WTC11 (cell line): Measurements from ENCODE around the gene PRLR. TPM values are rescaled to one million over a fixed set of nuclear protein-coding genes. Genes with fewer than 3 reads are reported as not detected.

ENCODE experiments used
- ATAC-seq: fragments of 200-7000 bp; cut with Tn5 transposase; 2 replicates; pipeline ENCODE4 v1.10.0; 2021; ENCODE audit warnings: mild to moderate bottlenecking, moderate library complexity
- CTCF ChIA-PET: fragments of 300-600 bp; sonication (Branson Sonifier 250); formaldehyde crosslinking; loops from one replicate; lab custom pipeline; 2021; ENCODE audit warnings: antibody characterized with exemption; lab: Charles Lee
- POLR2A ChIA-PET: fragments of 350-600 bp; sonication (Branson Sonifier 250); formaldehyde crosslinking; loops from one replicate; lab custom pipeline; 2021; ENCODE audit warnings: antibody characterized with exemption; lab: Charles Lee
- DNase-seq: peaks from one replicate; pipeline ENCODE4 v3.0.0; 2021; ENCODE audit warnings: low spot score
- H3K27ac Mint-ChIP-seq: 2 replicates; pipeline ENCODE4 v1.8.0; 2021; ENCODE audit warnings: mixed read lengths
- H3K27me3 Mint-ChIP-seq: 2 replicates; pipeline ENCODE4 v1.8.0; 2021; ENCODE audit warnings: low read depth, mild to moderate bottlenecking, moderate library complexity, mixed read lengths
- H3K36me3 Mint-ChIP-seq: 2 replicates; pipeline ENCODE4 v1.8.0; 2021; ENCODE audit warnings: mixed read lengths
- H3K4me1 Mint-ChIP-seq: 2 replicates; pipeline ENCODE4 v1.8.0; 2022; ENCODE audit warnings: mixed read lengths
- H3K4me3 Mint-ChIP-seq: 2 replicates; pipeline ENCODE4 v1.8.0; 2021; ENCODE audit warnings: mild to moderate bottlenecking, moderate library complexity, mixed read lengths
- H3K9me3 Mint-ChIP-seq: 2 replicates; pipeline ENCODE4 v1.8.0; 2021; ENCODE audit warnings: mixed read lengths
- AR ChIP-seq: fragments of 250-450 bp; sonication (Bioruptor Pico); IDR thresholded peaks from 2 replicates; pipeline ENCODE4 v1.9.0; 2021; ENCODE audit warnings: mild to moderate bottlenecking
- ATF2 ChIP-seq: sonication (generic); formaldehyde crosslinking; IDR thresholded peaks from 2 replicates; pipeline ENCODE4 v1.8.1; 2022; ENCODE audit warnings: low read depth, missing genetic modification reagents, borderline replicate concordance
- CBFB ChIP-seq: sonication (generic); formaldehyde crosslinking; IDR thresholded peaks from 2 replicates; pipeline ENCODE4 v1.8.1; 2022; ENCODE audit warnings: mild to moderate bottlenecking, low read depth, missing genetic modification reagents
- FOXK1 ChIP-seq: sonication (generic); formaldehyde crosslinking; IDR thresholded peaks from 2 replicates; pipeline ENCODE4 v1.8.0; 2022; ENCODE audit warnings: mild to moderate bottlenecking, moderate library complexity, missing genetic modification reagents
- GRHL2 ChIP-seq: fragments of 250-450 bp; sonication (Bioruptor Pico); IDR thresholded peaks from 2 replicates; pipeline ENCODE4 v1.8.0; 2022; ENCODE audit warnings: mild to moderate bottlenecking, moderate library complexity; ENCODE audit not compliant: insufficient replicate concordance, severe bottlenecking
- GTF2I ChIP-seq: fragments of 250-450 bp; sonication (Bioruptor Pico); conservative IDR thresholded peaks from 2 replicates; pipeline ENCODE4 v1.4.0; 2021; ENCODE audit warnings: mild to moderate bottlenecking
- IRF1 ChIP-seq: sonication (generic); formaldehyde crosslinking; IDR thresholded peaks from 2 replicates; pipeline ENCODE4 v1.8.0; 2023; ENCODE audit warnings: missing genetic modification reagents
- JUN ChIP-seq: sonication (generic); formaldehyde crosslinking; IDR thresholded peaks from 2 replicates; pipeline ENCODE4 v1.8.0; 2023; ENCODE audit warnings: mild to moderate bottlenecking, missing genetic modification reagents
- MYBL2 ChIP-seq: sonication (generic); formaldehyde crosslinking; IDR thresholded peaks from 2 replicates; pipeline ENCODE4 v1.8.1; 2023; ENCODE audit warnings: mild to moderate bottlenecking, moderate library complexity, missing genetic modification reagents
- RELA ChIP-seq: sonication (generic); formaldehyde crosslinking; IDR thresholded peaks from 2 replicates; pipeline ENCODE4 v1.8.1; 2022; ENCODE audit warnings: missing genetic modification reagents, mild to moderate bottlenecking, borderline replicate concordance
- RORB ChIP-seq: fragments of 250-450 bp; sonication (Bioruptor Pico); IDR thresholded peaks from 2 replicates; pipeline ENCODE4 v1.9.0; 2021; ENCODE audit warnings: mild to moderate bottlenecking
- SMAD3 ChIP-seq: sonication (generic); formaldehyde crosslinking; IDR thresholded peaks from 2 replicates; pipeline ENCODE4 v1.8.0; 2022; ENCODE audit warnings: missing genetic modification reagents, mild to moderate bottlenecking, borderline replicate concordance
- SMAD4 ChIP-seq: sonication (generic); formaldehyde crosslinking; IDR thresholded peaks from 2 replicates; pipeline ENCODE4 v1.8.0; 2022; ENCODE audit warnings: mild to moderate bottlenecking, missing genetic modification reagents
- SOX15 ChIP-seq: fragments of 250-450 bp; sonication (Bioruptor Pico); IDR thresholded peaks from 2 replicates; pipeline ENCODE4 v1.9.0; 2021; ENCODE audit warnings: mild to moderate bottlenecking
- TEAD4 ChIP-seq: sonication (generic); formaldehyde crosslinking; IDR thresholded peaks from 2 replicates; pipeline ENCODE4 v1.8.0; 2022; ENCODE audit warnings: mild to moderate bottlenecking, missing genetic modification reagents
- USF1 ChIP-seq: sonication (generic); formaldehyde crosslinking; IDR thresholded peaks from 2 replicates; pipeline ENCODE4 v1.8.0; 2022; ENCODE audit warnings: mild to moderate bottlenecking, missing genetic modification reagents
- ZNF138 ChIP-seq: sonication (generic); formaldehyde crosslinking; conservative IDR thresholded peaks from 2 replicates; pipeline ENCODE4 v1.8.1; 2022; ENCODE audit warnings: mild to moderate bottlenecking, moderate library complexity, missing genetic modification reagents
- ZNF219 ChIP-seq: sonication (generic); formaldehyde crosslinking; IDR thresholded peaks from 2 replicates; pipeline ENCODE4 v1.8.0; 2023; ENCODE audit warnings: missing genetic modification reagents, mild to moderate bottlenecking, borderline replicate concordance
- total RNA-seq: library from RNA; stranded (reverse); gene quantifications from 3 replicates; pipeline ENCODE4 v1.2.3, GENCODE V29; 2021

Gene PRLR
- total RNA-seq, 1 experiment from 2014 or later: 3.2 TPM

- no peak for TF ChIP-seq IRF1
- no peak for TF ChIP-seq AR (CRISPR knock-in tag)
- no peak for TF ChIP-seq ATF2 (CRISPR knock-in tag)
- TF ChIP-seq GTF2I (CRISPR knock-in tag): no peak
- TF ChIP-seq TEAD4 (CRISPR knock-in tag): no peak
Observed at GRCh38 chr5:35083150-35083549, 147.1 kb downstream of the PRLR start (continued).

GRCh38 chr5:35082530-35082929, 147.8 kb downstream of the PRLR start:
- ATAC-seq (no peak), DNase-seq (no peak)
- Mint-ChIP-seq H3K9me3 (peaks cover 6% of the 10 kb centered on the region; the same call in 1 of the 2 replicates), H3K27me3 (no peaks in the 10 kb centered on the region; the same call in 1 of the 2 replicates), H3K4me1 (no peaks in the 10 kb centered on the region), H3K4me3 (no peak overlapping the region), H3K36me3 (no peaks in the 10 kb centered on the region), H3K27ac (no peak overlapping the region)
- CTCF ChIA-PET: no interaction called here
- POLR2A ChIA-PET: no interaction called here
- no peak for TF ChIP-seq CBFB (CRISPR knock-in tag)
- TF ChIP-seq SMAD3 (CRISPR knock-in tag): no peak
- TF ChIP-seq GRHL2 (CRISPR knock-in tag): no peak
- TF ChIP-seq RORB (CRISPR knock-in tag): no peak
- TF ChIP-seq ZNF138 (CRISPR knock-in tag): no peak
- TF ChIP-seq AR (CRISPR knock-in tag): no peak
- no peak for TF ChIP-seq ZNF219
- no peak for TF ChIP-seq SMAD4 (CRISPR knock-in tag)
- TF ChIP-seq MYBL2 (CRISPR knock-in tag): no peak
- no peak for TF ChIP-seq JUN (CRISPR knock-in tag)
- no peak for TF ChIP-seq SOX15 (CRISPR knock-in tag)
- no peak for TF ChIP-seq TEAD4 (CRISPR knock-in tag)
- no peak for TF ChIP-seq USF1 (CRISPR knock-in tag)
- no peak for TF ChIP-seq FOXK1 (CRISPR knock-in tag)
- TF ChIP-seq RELA (CRISPR knock-in tag): no peak
